Measurements from ENCODE around the gene COL21A1.

COL21A1 gene

GRCh38 chr6:56106231-56106630 is 141.1 kb downstream of the COL21A1 start:
- DNase-seq (ENCODE audit: low read depth), result no peak

- DNase-seq (ENCODE audit: low read depth), result peak; percentile 24
Observed at GRCh38 chr6:56104591-56104990, 142.8 kb downstream of the COL21A1 start.

GRCh38 chr6:56102216-56102615 is 145.2 kb downstream of the COL21A1 start:
- DNase-seq (ENCODE audit: low read depth), result peak; percentile 17

GRCh38 chr6:56101141-56101553 is 146.2 kb downstream of the COL21A1 start:
- peak; percentile 96 for DNase-seq (ENCODE audit: low read depth)

GRCh38 chr6:56096946-56097621 is 150.3 kb downstream of the COL21A1 start:
- peak; percentile 68 for DNase-seq (ENCODE audit: low read depth)

- no peak for DNase-seq (ENCODE audit: low read depth)
Observed at GRCh38 chr6:56096541-56096940, 150.8 kb downstream of the COL21A1 start.

- DNase-seq (ENCODE audit: low read depth), result peak; percentile 21
Observed at GRCh38 chr6:56093776-56094175, 153.6 kb downstream of the COL21A1 start.

- peak; percentile 87 for DNase-seq (ENCODE audit: low read depth)
Observed at GRCh38 chr6:56091159-56091869, 156.1 kb downstream of the COL21A1 start.

- no peak for DNase-seq (ENCODE audit: low read depth)
Observed at GRCh38 chr6:56088641-56089040, 158.7 kb downstream of the COL21A1 start.

GRCh38 chr6:56087421-56087820 is 160.0 kb downstream of the COL21A1 start:
- no peak for DNase-seq (ENCODE audit: low read depth)

- peak; percentile 24 for DNase-seq (ENCODE audit: low read depth)
Observed at GRCh38 chr6:56079751-56080540, 167.4 kb downstream of the COL21A1 start.

GRCh38 chr6:56076033-56076432 is 171.3 kb downstream of the COL21A1 start:
- DNase-seq (ENCODE audit: low read depth), result no peak

GRCh38 chr6:56073761-56074160 is 173.6 kb downstream of the COL21A1 start:
- DNase-seq (ENCODE audit: low read depth), result peak; percentile 42

- peak; percentile 80 for DNase-seq (ENCODE audit: low read depth)
Observed at GRCh38 chr6:56073315-56073714, 174.1 kb downstream of the COL21A1 start.

- DNase-seq (ENCODE audit: low read depth), result peak; percentile 96
Observed at GRCh38 chr6:56072856-56073255, 174.5 kb downstream of the COL21A1 start.

GRCh38 chr6:56065408-56065807 is 182.0 kb downstream of the COL21A1 start:
- DNase-seq (ENCODE audit: low read depth), result no peak

GRCh38 chr6:56062836-56063235 is 184.5 kb downstream of the COL21A1 start:
- peak; percentile 71 for DNase-seq (ENCODE audit: low read depth)

- no peak for DNase-seq (ENCODE audit: low read depth)
Observed at GRCh38 chr6:56058636-56059035, 188.7 kb downstream of the COL21A1 start.

GRCh38 chr6:56055081-56055704 is 192.2 kb downstream of the COL21A1 start:
- DNase-seq (ENCODE audit: low read depth), result no peak

- no peak for DNase-seq (ENCODE audit: low read depth)
Observed at GRCh38 chr6:56051202-56051598, 196.2 kb downstream of the COL21A1 start.

- DNase-seq (ENCODE audit: low read depth), result no peak
Observed at GRCh38 chr6:56050530-56051201, 196.7 kb downstream of the COL21A1 start.

GRCh38 chr6:56048601-56049000 is 198.8 kb downstream of the COL21A1 start:
- DNase-seq (ENCODE audit: low read depth), result no peak
